ENCODE data around the gene AP2A2.

The AP2A2 gene

DNA sequence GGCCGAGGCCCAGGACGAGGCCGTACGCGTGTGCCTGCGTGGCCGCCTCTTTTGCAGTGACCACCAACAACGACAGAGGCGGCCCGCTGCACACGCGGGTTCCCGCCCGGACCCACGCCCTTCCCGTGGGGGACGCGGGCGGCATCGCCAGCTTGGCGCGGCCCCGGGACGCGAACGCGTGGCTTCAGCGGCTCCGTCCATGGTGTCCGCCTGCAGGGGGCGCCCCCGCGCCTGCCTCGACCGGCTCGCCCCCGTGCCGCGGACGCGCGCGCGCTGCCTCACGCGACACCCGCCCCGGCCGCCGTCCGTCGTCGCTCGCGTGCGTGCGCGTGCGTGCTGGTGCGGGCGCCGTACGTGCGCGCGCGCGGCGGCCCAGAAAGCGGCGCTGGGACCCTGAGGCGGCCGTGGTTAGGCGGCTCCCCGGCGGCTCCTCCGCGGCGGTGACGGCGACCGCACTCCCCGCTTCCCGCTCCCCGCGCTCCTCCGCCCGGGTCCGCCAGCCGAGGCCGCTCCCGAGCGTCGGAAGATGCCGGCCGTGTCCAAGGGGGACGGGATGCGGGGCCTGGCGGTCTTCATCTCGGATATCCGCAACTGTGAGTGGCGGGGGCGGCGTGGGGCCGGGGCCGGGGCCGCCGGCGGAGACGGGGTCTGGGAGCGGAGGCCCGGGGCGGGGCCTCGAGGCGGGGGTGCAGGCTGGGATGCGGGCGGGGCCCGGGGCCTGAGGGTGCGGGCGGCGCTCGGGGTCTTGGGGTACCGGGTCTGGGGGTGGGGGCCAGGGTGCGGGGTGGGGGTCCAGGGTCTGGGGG is at the start of gene AP2A2:
Gene AP2A2 (plus strand): TSS at position 375 of the 806 bp plus-strand sequence. CDS start 152 bp downstream, at position 527.
- H3K4me3 ChIP-seq (ENCODE audit: control insufficient read depth, low read depth, low read length) = peak within 1 kb of the TSS; percentile 64
- TF ChIP-seq, protein P1, sequence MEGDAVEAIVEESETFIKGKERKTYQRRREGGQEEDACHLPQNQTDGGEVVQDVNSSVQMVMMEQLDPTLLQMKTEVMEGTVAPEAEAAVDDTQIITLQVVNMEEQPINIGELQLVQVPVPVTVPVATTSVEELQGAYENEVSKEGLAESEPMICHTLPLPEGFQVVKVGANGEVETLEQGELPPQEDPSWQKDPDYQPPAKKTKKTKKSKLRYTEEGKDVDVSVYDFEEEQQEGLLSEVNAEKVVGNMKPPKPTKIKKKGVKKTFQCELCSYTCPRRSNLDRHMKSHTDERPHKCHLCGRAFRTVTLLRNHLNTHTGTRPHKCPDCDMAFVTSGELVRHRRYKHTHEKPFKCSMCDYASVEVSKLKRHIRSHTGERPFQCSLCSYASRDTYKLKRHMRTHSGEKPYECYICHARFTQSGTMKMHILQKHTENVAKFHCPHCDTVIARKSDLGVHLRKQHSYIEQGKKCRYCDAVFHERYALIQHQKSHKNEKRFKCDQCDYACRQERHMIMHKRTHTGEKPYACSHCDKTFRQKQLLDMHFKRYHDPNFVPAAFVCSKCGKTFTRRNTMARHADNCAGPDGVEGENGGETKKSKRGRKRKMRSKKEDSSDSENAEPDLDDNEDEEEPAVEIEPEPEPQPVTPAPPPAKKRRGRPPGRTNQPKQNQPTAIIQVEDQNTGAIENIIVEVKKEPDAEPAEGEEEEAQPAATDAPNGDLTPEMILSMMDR (conservative IDR thresholded peaks at IDR 0.05; ENCODE audit: control insufficient read depth, insufficient read depth, low read depth, low read length) = no peak
- peak; percentile 80 for DNase-seq (ENCODE audit: low read depth)

DNA sequence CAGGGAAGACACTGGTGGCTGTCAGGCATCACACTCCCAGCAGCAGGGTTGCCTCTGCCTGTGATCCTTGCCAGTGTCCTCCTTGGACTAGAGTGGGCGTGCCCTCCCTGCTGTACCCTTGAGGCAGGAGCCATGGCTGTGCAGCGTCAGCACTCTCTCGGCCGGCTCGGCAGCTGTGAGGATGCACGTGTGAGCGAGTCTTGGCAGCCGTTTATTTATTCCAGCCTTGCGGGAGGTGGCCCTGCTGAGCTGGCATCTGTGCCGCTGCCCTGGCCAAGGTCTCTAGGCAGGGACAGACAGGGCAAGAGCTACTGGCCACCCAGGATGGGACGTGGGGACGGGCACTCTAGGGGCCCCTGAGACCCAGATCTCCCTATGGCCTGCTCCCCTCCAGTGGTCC is 49.1 kb upstream of the AP2A2 start:
- DNase-seq (ENCODE audit: low read depth) = no peak
- no peak overlapping the region for H3K4me3 ChIP-seq (ENCODE audit: control insufficient read depth, low read depth, low read length)
- TF ChIP-seq, protein P1 (conservative IDR thresholded peaks at IDR 0.05; ENCODE audit: control insufficient read depth, insufficient read depth, low read depth, low read length) = no peak

DNA sequence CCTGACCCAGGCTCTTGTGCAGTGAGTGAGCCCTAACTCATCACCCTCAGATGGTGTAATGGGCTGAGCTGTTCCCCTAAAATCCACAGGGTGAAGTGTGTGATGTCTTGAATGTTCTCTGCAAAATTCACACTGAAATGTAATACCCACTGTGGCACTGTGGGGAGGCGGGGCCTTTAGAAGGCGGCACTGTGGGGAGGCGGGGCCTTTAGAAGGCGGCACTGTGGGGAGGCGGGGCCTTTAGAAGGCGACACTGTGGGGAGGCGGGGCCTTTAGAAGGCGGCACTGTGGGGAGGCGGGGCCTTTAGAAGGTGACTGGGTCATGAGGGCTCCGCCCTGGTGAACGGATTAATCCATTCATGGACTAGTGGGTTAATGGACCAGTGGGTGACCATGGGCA is 48.1 kb upstream of the AP2A2 start:
- no peak overlapping the region for H3K4me3 ChIP-seq (ENCODE audit: control insufficient read depth, low read depth, low read length)
- TF ChIP-seq, protein P1 (conservative IDR thresholded peaks at IDR 0.05; ENCODE audit: control insufficient read depth, insufficient read depth, low read depth, low read length) = no peak
- DNase-seq (ENCODE audit: low read depth) = peak; percentile 6

DNA sequence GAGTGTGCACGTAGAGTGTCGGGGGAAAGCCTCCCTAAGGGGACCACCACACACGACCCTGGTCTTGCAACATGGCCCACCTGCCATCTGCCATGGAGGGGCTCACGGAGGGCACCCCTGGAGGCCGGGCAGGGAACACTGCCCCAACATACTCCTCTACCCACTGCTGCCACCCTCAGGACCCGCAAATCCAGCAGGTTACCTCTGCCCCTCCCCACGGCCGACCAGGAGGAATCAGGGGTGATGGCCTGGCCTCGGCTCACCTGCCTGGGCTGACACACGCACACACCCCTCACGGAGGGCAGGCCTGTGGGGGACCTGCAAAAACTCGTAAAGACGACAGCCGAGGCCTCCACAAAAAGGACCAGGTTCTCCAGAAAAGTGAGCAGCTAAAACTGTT is 45.2 kb upstream of the AP2A2 start:
- TF ChIP-seq, protein P1 (conservative IDR thresholded peaks at IDR 0.05; ENCODE audit: control insufficient read depth, insufficient read depth, low read depth, low read length) = no peak
- no peak for DNase-seq (ENCODE audit: low read depth)
- no peak overlapping the region for H3K4me3 ChIP-seq (ENCODE audit: control insufficient read depth, low read depth, low read length)

DNA sequence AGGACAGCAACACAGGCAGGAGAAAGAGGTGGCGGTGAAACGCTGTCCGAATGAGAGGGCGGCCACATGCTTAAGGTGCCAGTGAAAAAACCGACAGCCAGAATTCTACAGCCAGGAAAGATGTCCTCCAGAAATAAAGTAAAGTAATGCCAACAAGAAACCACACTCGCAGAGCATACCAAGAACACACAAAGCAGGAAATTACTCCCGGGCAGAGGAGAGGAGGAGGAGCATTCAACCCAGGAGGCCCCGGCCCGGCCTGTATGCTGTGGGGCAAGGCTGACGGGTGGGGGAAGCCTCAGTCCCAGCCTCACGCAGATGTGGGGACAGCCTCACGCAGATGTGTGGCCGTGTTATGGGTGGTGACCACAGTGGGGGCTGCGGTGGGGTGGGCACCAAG is 43.1 kb upstream of the AP2A2 start:
- no peak overlapping the region for H3K4me3 ChIP-seq (ENCODE audit: control insufficient read depth, low read depth, low read length)
- no peak for DNase-seq (ENCODE audit: low read depth)
- TF ChIP-seq, protein P1 (conservative IDR thresholded peaks at IDR 0.05; ENCODE audit: control insufficient read depth, insufficient read depth, low read depth, low read length) = no peak

DNA sequence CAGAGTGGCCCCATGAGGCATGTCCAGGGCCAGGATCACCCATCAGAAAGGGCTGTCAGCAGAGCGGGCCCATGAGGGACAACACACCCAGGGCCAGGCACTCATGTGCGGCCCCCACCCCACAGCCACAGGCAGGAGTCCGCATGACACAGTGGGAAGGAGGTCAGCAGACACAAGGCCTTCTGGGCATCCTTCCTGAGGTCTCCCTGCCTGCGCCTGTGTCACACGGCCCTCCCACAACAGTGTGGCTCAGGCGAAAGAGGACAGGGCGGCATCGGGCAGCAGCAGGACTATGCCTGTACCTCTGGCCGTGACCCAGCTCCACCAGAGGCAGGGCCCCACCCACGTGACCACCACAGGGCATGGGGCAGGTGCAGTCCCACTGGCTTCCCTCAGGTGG is 42.1 kb upstream of the AP2A2 start:
- no peak for DNase-seq (ENCODE audit: low read depth)
- H3K4me3 ChIP-seq (ENCODE audit: control insufficient read depth, low read depth, low read length) = no peak overlapping the region
- TF ChIP-seq, protein P1 (conservative IDR thresholded peaks at IDR 0.05; ENCODE audit: control insufficient read depth, insufficient read depth, low read depth, low read length) = no peak
